K562 (cell line): Measurements from ENCODE around the gene GLP1R. TPM values are rescaled to one million over a fixed set of nuclear protein-coding genes. Genes with fewer than 3 reads are reported as not detected.

Source experiments
- FOXP1 ChIP-seq: sonication (generic); formaldehyde crosslinking; IDR thresholded peaks from 2 replicates; pipeline ENCODE4 v1.8.0; 2022; ENCODE audit warnings: mild to moderate bottlenecking, missing genetic modification reagents
- HMG20B ChIP-seq: fragments of 250-450 bp; sonication (Bioruptor Pico); IDR thresholded peaks from 2 replicates; pipeline ENCODE4 v1.5.0; 2021; ENCODE audit warnings: mild to moderate bottlenecking
- MCM7 ChIP-seq, 2 experiments: fragments of 450-650 bp; IDR thresholded peaks; 2 replicates each; pipeline ENCODE4 v1.6.1; 2016 to 2018
- NFRKB ChIP-seq: fragments of 450-650 bp; IDR thresholded peaks from 2 replicates; pipeline ENCODE4 v1.6.1; 2016; ENCODE audit warnings: low read depth
- PYGO2 ChIP-seq: fragments of 450-650 bp; IDR thresholded peaks from 2 replicates; pipeline ENCODE4 v1.6.1; 2016; ENCODE audit warnings: mild to moderate bottlenecking, missing genetic modification characterization, moderate library complexity, missing compliant biosample characterization
- RAD51 ChIP-seq: fragments of 450-650 bp; IDR thresholded peaks from 2 replicates; pipeline ENCODE4 v1.7.1; 2016; ENCODE audit warnings: low read depth, mild to moderate bottlenecking, borderline replicate concordance
- SP1 ChIP-seq: sonication (generic); formaldehyde crosslinking; IDR thresholded peaks from 2 replicates; pipeline ENCODE4 v1.8.1; 2022; ENCODE audit warnings: mild to moderate bottlenecking, missing genetic modification reagents
- ZBED1 ChIP-seq: IDR thresholded peaks from 2 replicates; pipeline ENCODE4 v1.6.1; 2014
- ZFP1 ChIP-seq: fragments of 450-650 bp; formaldehyde crosslinking; IDR thresholded peaks from 2 replicates; pipeline ENCODE4 v1.4.0; 2020; ENCODE audit warnings: mild to moderate bottlenecking, mixed read lengths
- ZNF586 ChIP-seq: fragments of 450-650 bp; formaldehyde crosslinking; conservative IDR thresholded peaks from 2 replicates; pipeline ENCODE4 v1.4.0; 2020; ENCODE audit warnings: mild to moderate bottlenecking, moderate library complexity
- ZNF780A ChIP-seq: fragments of 250-450 bp; sonication (Bioruptor Pico); IDR thresholded peaks from 2 replicates; pipeline ENCODE4 v1.5.0; 2021; ENCODE audit warnings: mild to moderate bottlenecking
- polyA plus RNA-seq, 8 experiments: library from polyadenylated mRNA; depleted of rRNA in 4 of 8; stranded (reverse) in 5 of 8; unstranded in 3 of 8; fragments of >200 nt; fragmentation: Nextera tagmentation in 2 of 8; fragmentation: Illumina TruSeq in 1 of 8; extraction: Ambion mirVana in 2 of 8; extraction: Trizol in 1 of 8; gene quantifications; 2 replicates each; pipeline versions ENCODE4 v1.2.1 to v1.2.3, GENCODE V29; 2011 to 2014; ENCODE audit warnings: inconsistent platforms in 1 of 8, missing spikeins in 1 of 8
- total RNA-seq, 7 experiments: library from RNA; depleted of rRNA in 6 of 7; stranded (reverse); fragments of >200 nt in 6 of 7; fragmentation: Illumina TruSeq in 2 of 7; extraction: Trizol in 2 of 7; gene quantifications; 2 replicates each; pipeline versions ENCODE4 v1.2.1 to v1.2.3, GENCODE V29; 2011 to 2021; ENCODE audit warnings: low replicate concordance in 1 of 7
- TF ChIP-seq, protein P1 (sequence below): fragments of 450-650 bp; IDR thresholded peaks from 2 replicates; pipeline ENCODE4 v1.6.1; 2017; ENCODE audit warnings: antibody characterized with exemption, mild to moderate bottlenecking
- TF ChIP-seq, protein P2 (sequence below): fragments of 450-650 bp; IDR thresholded peaks from 2 replicates; pipeline ENCODE4 v1.6.1; 2016; ENCODE audit warnings: mild to moderate bottlenecking, moderate library complexity

GLP1R gene
- total and polyA plus RNA-seq, 9 of the 15 experiments (the other 6 are each of a cell fraction or from before 2014, with no cell fraction given), result not detected

DNA sequence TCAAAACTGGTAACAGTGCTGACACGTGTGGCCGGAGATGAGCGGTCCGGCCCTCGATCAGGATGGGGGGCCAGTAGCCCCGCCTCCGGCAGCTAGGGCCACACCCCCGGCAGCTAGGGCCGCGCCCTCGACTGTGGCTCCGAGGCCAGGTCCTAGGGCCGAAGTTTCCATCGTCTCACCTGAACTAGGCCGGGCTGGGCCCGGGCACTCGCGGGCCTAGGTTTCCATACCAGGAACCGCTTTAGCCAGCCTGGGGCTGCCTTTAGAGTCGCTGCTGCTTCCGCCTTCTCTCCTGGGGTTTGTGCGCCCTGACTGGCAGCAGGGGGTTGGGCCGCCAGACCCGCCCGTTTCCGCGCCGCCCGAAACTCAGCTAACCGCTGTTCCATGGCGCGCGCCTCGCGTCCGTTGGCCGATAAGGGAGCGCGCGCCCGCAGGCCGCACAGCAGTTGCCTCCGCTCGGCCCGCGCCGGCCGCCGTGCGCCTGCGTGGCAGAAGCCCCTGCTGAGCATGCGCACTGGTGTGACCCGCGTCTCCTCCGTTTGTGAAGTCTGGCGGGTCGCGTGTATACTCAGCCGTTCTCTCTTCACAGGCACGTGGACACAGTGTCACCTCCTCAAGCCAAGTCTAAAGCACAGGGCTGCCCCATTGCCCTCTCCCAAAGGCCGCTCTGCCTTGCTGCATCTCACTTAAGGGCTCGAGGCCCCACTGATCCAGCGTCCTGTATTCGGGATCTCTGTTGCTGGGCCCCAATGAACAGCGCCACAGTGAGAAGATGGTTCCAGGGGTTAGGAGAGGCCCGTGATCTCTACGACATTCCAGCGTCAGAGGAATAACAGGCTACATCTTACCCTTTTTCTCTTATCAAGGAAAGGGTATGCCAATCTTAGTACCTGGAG, 66.4 kb downstream of the GLP1R start, which contains the start of gene SAYSD1 (continued):
- TF ChIP-seq RAD51, result 0 out of 2 replicates have a peak, but pooled peaks have one; percentile 9
- TF ChIP-seq, protein P1, sequence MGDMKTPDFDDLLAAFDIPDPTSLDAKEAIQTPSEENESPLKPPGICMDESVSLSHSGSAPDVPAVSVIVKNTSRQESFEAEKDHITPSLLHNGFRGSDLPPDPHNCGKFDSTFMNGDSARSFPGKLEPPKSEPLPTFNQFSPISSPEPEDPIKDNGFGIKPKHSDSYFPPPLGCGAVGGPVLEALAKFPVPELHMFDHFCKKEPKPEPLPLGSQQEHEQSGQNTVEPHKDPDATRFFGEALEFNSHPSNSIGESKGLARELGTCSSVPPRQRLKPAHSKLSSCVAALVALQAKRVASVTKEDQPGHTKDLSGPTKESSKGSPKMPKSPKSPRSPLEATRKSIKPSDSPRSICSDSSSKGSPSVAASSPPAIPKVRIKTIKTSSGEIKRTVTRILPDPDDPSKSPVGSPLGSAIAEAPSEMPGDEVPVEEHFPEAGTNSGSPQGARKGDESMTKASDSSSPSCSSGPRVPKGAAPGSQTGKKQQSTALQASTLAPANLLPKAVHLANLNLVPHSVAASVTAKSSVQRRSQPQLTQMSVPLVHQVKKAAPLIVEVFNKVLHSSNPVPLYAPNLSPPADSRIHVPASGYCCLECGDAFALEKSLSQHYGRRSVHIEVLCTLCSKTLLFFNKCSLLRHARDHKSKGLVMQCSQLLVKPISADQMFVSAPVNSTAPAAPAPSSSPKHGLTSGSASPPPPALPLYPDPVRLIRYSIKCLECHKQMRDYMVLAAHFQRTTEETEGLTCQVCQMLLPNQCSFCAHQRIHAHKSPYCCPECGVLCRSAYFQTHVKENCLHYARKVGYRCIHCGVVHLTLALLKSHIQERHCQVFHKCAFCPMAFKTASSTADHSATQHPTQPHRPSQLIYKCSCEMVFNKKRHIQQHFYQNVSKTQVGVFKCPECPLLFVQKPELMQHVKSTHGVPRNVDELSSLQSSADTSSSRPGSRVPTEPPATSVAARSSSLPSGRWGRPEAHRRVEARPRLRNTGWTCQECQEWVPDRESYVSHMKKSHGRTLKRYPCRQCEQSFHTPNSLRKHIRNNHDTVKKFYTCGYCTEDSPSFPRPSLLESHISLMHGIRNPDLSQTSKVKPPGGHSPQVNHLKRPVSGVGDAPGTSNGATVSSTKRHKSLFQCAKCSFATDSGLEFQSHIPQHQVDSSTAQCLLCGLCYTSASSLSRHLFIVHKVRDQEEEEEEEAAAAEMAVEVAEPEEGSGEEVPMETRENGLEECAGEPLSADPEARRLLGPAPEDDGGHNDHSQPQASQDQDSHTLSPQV, result peak; percentile 98
- no peak for TF ChIP-seq MCM7 (IDR thresholded peaks at IDR 0.05)
- TF ChIP-seq ZFP1 (CRISPR knock-in tag), result peak; percentile 8; the same call in 1 of the 2 replicates
- TF ChIP-seq ZBED1, result 0 out of 2 replicates have a peak, but pooled peaks have one; percentile 32
- peak; percentile 91 for TF ChIP-seq SP1 (CRISPR knock-in tag)
- TF ChIP-seq, protein P2, sequence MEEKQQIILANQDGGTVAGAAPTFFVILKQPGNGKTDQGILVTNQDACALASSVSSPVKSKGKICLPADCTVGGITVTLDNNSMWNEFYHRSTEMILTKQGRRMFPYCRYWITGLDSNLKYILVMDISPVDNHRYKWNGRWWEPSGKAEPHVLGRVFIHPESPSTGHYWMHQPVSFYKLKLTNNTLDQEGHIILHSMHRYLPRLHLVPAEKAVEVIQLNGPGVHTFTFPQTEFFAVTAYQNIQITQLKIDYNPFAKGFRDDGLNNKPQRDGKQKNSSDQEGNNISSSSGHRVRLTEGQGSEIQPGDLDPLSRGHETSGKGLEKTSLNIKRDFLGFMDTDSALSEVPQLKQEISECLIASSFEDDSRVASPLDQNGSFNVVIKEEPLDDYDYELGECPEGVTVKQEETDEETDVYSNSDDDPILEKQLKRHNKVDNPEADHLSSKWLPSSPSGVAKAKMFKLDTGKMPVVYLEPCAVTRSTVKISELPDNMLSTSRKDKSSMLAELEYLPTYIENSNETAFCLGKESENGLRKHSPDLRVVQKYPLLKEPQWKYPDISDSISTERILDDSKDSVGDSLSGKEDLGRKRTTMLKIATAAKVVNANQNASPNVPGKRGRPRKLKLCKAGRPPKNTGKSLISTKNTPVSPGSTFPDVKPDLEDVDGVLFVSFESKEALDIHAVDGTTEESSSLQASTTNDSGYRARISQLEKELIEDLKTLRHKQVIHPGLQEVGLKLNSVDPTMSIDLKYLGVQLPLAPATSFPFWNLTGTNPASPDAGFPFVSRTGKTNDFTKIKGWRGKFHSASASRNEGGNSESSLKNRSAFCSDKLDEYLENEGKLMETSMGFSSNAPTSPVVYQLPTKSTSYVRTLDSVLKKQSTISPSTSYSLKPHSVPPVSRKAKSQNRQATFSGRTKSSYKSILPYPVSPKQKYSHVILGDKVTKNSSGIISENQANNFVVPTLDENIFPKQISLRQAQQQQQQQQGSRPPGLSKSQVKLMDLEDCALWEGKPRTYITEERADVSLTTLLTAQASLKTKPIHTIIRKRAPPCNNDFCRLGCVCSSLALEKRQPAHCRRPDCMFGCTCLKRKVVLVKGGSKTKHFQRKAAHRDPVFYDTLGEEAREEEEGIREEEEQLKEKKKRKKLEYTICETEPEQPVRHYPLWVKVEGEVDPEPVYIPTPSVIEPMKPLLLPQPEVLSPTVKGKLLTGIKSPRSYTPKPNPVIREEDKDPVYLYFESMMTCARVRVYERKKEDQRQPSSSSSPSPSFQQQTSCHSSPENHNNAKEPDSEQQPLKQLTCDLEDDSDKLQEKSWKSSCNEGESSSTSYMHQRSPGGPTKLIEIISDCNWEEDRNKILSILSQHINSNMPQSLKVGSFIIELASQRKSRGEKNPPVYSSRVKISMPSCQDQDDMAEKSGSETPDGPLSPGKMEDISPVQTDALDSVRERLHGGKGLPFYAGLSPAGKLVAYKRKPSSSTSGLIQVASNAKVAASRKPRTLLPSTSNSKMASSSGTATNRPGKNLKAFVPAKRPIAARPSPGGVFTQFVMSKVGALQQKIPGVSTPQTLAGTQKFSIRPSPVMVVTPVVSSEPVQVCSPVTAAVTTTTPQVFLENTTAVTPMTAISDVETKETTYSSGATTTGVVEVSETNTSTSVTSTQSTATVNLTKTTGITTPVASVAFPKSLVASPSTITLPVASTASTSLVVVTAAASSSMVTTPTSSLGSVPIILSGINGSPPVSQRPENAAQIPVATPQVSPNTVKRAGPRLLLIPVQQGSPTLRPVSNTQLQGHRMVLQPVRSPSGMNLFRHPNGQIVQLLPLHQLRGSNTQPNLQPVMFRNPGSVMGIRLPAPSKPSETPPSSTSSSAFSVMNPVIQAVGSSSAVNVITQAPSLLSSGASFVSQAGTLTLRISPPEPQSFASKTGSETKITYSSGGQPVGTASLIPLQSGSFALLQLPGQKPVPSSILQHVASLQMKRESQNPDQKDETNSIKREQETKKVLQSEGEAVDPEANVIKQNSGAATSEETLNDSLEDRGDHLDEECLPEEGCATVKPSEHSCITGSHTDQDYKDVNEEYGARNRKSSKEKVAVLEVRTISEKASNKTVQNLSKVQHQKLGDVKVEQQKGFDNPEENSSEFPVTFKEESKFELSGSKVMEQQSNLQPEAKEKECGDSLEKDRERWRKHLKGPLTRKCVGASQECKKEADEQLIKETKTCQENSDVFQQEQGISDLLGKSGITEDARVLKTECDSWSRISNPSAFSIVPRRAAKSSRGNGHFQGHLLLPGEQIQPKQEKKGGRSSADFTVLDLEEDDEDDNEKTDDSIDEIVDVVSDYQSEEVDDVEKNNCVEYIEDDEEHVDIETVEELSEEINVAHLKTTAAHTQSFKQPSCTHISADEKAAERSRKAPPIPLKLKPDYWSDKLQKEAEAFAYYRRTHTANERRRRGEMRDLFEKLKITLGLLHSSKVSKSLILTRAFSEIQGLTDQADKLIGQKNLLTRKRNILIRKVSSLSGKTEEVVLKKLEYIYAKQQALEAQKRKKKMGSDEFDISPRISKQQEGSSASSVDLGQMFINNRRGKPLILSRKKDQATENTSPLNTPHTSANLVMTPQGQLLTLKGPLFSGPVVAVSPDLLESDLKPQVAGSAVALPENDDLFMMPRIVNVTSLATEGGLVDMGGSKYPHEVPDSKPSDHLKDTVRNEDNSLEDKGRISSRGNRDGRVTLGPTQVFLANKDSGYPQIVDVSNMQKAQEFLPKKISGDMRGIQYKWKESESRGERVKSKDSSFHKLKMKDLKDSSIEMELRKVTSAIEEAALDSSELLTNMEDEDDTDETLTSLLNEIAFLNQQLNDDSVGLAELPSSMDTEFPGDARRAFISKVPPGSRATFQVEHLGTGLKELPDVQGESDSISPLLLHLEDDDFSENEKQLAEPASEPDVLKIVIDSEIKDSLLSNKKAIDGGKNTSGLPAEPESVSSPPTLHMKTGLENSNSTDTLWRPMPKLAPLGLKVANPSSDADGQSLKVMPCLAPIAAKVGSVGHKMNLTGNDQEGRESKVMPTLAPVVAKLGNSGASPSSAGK, result peak; percentile 99
- no peak for TF ChIP-seq ZNF780A
- no peak for TF ChIP-seq ZNF586 (CRISPR knock-in tag)
- TF ChIP-seq NFRKB, result peak; percentile 80; the same call in 1 of the 2 replicates
- TF ChIP-seq HMG20B (CRISPR knock-in tag), result no peak
- TF ChIP-seq FOXP1 (CRISPR knock-in tag), result peak; percentile 75
- no peak for TF ChIP-seq PYGO2 (tag)
